Parietal lobe (tissue), 2 donors: ENCODE measurements around the gene DHCR7. TPM values are rescaled to one million over a fixed set of nuclear protein-coding genes. Genes with fewer than 3 reads are reported as not detected.

Source experiments
- small RNA-seq: library from RNA; depleted of rRNA; stranded (forward); fragments of <200 nt; gene quantifications from one replicate; pipeline ENCODE3, GENCODE V24; 2014; ENCODE audit warnings: low replicate concordance
- total RNA-seq: library from RNA; depleted of rRNA; stranded (reverse); fragments of >200 nt; gene quantifications from one replicate; pipeline ENCODE4 v1.2.3, GENCODE V29; 2014

The DHCR7 gene, protein sequence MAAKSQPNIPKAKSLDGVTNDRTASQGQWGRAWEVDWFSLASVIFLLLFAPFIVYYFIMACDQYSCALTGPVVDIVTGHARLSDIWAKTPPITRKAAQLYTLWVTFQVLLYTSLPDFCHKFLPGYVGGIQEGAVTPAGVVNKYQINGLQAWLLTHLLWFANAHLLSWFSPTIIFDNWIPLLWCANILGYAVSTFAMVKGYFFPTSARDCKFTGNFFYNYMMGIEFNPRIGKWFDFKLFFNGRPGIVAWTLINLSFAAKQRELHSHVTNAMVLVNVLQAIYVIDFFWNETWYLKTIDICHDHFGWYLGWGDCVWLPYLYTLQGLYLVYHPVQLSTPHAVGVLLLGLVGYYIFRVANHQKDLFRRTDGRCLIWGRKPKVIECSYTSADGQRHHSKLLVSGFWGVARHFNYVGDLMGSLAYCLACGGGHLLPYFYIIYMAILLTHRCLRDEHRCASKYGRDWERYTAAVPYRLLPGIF
- total RNA-seq = 34.1 TPM

DNA sequence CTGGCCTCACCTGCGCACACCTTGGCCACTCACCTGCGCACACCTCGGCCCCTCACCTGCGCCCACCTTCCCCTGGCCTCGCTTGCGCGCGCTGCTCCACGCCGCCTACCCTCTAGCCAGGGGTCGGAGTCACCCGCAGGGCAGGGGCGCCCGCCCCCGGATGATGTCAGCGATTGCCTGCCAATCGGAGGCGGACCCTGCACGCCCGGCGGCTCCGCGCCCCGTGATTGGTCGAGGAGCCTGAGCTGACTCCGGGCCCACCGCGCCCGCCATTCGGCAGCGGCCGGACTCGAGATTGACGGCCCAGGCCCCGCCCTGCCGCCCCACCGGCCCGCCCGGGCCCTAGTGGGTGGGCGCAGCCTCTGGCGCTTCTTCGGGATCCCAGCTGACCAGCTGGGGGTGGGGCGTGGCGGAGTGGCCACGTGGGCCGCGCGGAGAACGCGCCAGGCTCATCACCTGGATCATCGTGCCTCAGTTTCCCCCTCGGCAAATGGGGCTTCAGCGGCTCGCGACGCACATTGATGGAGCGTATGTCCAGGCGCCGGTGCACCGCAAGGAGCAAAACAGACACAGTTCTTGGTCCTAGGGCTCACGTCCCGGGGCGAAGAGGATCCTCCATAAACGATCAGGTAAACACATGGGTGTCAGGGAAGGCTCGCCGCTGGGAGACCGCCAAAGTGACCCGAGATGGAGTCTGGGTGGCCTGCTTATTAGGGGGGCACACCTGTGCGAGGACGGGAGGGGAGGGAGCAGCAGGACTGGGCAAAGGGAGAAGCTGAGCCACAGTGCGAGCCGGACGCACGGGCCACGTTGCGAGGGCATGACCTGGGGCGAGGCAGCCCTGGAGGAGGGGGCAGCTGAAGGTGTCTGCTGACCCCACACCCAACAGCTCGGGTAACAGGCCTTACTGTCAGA lies at the start of gene DHCR7:
DHCR7 (minus strand) TSS at position 137 of the 915 bp plus-strand sequence. CDS start 3,441 bp downstream, outside the sequence.

DNA sequence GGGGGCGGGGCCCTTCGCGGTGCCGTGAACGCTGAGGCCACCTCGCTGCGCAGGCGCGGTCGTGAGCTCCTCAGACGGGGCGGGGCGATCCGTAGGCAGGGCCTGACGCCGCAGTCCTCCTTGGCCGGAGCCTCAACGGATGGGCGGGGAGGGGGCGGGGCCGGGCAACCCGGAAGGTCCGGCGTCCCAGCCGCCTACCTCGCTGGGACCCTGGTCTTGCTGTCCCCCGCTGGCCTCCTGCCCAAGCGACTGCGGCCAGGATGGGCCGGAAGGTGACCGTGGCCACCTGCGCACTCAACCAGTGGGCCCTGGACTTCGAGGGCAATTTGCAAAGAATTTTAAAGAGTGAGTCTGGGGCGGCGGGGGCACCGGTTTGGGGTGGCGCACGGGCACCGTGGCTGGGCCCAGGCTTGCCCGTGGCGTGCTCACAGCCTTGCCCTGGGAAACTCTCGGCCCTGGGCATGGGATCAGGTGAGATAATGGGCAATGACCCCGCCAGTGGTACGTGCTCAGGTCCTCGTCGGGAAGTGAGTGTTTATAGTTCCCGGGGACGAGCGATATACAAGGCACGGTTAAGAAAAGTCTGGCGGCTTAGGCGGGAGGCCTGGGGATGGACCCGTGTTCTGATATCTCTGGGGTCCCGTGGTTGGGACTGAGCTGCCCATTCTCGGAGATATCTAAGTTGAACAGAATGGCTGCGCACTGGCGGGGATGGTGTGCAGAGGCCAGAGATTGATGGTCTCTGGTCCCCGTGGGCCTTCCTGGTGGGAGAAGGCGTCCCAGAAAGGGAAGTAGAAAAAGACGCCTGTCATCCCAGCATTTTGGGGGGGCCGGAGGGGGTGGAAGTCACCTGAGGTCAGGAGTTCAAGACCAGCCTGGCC lies 5.1 kb upstream of the DHCR7 start, which contains the start of gene NADSYN1:
NADSYN1 (plus strand) TSS at position 167 of the 881 bp plus-strand sequence; CDS start at position 261, 94 bp downstream.

Small RNA genes within 50 kb of the gene (small RNA-seq; reads per million reads assigned to genes)
- gene MIR6754 = not detected

Other genes starting within 250 kb of the DHCR7 start
- 99.2 TPM for gene SHANK2, start 195.8 kb downstream of the DHCR7 start, total RNA-seq
- gene NADSYN1, start 4.8 kb upstream of the DHCR7 start, total RNA-seq = 47.6 TPM
- not detected for gene KRTAP5-7, start 78.9 kb upstream of the DHCR7 start, total RNA-seq
- not detected for gene KRTAP5-8, start 89.6 kb upstream of the DHCR7 start, total RNA-seq
- not detected for gene KRTAP5-9, start 100.0 kb upstream of the DHCR7 start, total RNA-seq
- gene KRTAP5-10, start 117.2 kb upstream of the DHCR7 start, total RNA-seq = not detected
- not detected for gene KRTAP5-11, start 134.5 kb upstream of the DHCR7 start, total RNA-seq